Measurements from ENCODE around the gene CAB39. TPM values are rescaled to one million over a fixed set of nuclear protein-coding genes. Genes with fewer than 3 reads are reported as not detected.

The CAB39 gene
- polyA plus RNA-seq, 1 donor from 2014 or later, result 118 TPM

DNA sequence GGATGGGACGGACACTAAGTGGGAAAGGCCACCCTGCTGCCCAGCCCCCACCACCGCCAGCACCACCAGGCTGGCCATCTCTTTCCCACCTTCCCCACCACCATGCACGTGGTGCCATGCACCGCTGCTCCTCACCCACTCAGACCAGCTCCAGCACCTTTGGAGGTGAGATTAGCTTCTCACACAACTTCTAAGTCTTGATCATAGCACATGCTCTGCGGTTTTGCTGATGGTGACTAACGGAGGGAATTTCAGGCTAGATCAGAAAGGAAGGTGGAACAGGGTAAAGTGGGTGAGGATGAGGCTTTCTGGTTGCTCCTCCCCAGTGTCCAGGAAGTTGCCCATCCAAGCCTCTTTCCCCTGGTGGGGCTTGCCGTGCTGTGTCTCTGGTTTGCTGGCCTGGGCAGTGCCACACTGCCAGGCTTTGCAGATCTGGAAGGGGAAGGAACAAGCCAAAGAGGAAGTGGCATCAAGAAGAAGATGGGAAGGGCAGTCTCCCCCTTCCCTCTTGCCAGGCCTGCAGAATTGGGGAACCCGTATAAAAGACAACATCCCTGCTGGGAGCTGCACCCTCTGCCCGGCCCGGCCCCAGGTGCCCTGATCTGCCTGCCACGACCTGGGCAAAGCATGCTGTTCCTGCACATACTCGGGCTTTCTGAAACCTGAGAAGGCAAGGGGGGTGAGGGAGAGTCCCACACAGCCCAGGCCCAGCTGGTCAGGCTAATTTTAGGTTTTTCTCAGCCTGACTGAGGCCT lies 44.3 kb upstream of the CAB39 start:
- H3K27ac ChIP-seq (ENCODE audit: low read length), result no peak overlapping the region

DNA sequence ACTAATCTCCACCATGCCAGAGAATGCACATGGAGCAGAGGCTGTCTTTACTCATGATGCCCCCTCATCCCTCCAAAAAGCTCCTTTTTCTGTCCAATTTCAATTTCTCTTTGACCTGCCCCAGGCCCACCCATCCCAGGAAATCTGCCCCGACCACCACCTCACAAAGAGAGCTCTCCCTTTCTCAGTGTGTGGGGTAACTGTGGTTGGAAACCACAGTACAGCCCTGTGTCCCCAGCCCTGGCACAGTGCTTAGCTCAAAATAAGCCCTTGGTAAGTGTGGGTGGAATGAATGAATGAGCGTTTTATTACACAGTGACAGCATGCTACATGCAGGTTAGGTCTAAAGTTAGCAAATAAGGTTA lies 43.7 kb upstream of the CAB39 start:
- H3K9me2 ChIP-seq (ENCODE audit: insufficient read depth, low read length), result no peaks in the 10 kb centered on the region
- no peak overlapping the region for H3K4me2 ChIP-seq (ENCODE audit: low read length)
- H3K9me3 ChIP-seq (ENCODE audit: low read length), result no peaks in the 10 kb centered on the region
- H3K9ac ChIP-seq (ENCODE audit: low read length), result no peak overlapping the region
- H2AFZ ChIP-seq (ENCODE audit: low read depth, low read length), result no peak overlapping the region
- H3K27me3 ChIP-seq (ENCODE audit: insufficient read depth, low read depth, low read length), result no peaks in the 10 kb centered on the region
- no peaks in the 10 kb centered on the region for H4K20me1 ChIP-seq (ENCODE audit: insufficient read depth)
- no peak for TF ChIP-seq SMC3 (conservative IDR thresholded peaks at IDR 0.05; ENCODE audit: poor library complexity)
- TF ChIP-seq, protein P1, sequence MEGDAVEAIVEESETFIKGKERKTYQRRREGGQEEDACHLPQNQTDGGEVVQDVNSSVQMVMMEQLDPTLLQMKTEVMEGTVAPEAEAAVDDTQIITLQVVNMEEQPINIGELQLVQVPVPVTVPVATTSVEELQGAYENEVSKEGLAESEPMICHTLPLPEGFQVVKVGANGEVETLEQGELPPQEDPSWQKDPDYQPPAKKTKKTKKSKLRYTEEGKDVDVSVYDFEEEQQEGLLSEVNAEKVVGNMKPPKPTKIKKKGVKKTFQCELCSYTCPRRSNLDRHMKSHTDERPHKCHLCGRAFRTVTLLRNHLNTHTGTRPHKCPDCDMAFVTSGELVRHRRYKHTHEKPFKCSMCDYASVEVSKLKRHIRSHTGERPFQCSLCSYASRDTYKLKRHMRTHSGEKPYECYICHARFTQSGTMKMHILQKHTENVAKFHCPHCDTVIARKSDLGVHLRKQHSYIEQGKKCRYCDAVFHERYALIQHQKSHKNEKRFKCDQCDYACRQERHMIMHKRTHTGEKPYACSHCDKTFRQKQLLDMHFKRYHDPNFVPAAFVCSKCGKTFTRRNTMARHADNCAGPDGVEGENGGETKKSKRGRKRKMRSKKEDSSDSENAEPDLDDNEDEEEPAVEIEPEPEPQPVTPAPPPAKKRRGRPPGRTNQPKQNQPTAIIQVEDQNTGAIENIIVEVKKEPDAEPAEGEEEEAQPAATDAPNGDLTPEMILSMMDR (IDR thresholded peaks at IDR 0.05; ENCODE audit: poor library complexity, severe bottlenecking), result no peak
- TF ChIP-seq TAF1 (IDR thresholded peaks at IDR 0.05; ENCODE audit: low read depth), result no peak
- TF ChIP-seq, protein P2, sequence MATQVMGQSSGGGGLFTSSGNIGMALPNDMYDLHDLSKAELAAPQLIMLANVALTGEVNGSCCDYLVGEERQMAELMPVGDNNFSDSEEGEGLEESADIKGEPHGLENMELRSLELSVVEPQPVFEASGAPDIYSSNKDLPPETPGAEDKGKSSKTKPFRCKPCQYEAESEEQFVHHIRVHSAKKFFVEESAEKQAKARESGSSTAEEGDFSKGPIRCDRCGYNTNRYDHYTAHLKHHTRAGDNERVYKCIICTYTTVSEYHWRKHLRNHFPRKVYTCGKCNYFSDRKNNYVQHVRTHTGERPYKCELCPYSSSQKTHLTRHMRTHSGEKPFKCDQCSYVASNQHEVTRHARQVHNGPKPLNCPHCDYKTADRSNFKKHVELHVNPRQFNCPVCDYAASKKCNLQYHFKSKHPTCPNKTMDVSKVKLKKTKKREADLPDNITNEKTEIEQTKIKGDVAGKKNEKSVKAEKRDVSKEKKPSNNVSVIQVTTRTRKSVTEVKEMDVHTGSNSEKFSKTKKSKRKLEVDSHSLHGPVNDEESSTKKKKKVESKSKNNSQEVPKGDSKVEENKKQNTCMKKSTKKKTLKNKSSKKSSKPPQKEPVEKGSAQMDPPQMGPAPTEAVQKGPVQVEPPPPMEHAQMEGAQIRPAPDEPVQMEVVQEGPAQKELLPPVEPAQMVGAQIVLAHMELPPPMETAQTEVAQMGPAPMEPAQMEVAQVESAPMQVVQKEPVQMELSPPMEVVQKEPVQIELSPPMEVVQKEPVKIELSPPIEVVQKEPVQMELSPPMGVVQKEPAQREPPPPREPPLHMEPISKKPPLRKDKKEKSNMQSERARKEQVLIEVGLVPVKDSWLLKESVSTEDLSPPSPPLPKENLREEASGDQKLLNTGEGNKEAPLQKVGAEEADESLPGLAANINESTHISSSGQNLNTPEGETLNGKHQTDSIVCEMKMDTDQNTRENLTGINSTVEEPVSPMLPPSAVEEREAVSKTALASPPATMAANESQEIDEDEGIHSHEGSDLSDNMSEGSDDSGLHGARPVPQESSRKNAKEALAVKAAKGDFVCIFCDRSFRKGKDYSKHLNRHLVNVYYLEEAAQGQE (IDR thresholded peaks at IDR 0.05; ENCODE audit: borderline replicate concordance), result no peak
- no peak for TF ChIP-seq MXI1 (conservative IDR thresholded peaks at IDR 0.05; ENCODE audit: poor library complexity, severe bottlenecking)
- no peak for TF ChIP-seq RAD21 (conservative IDR thresholded peaks at IDR 0.05)
- TF ChIP-seq POLR2AphosphoS5 (IDR thresholded peaks at IDR 0.05), result no peak
- no peak overlapping the region for H3K4me3 ChIP-seq (ENCODE audit: low read length)
- H3K79me2 ChIP-seq (replicated peaks; ENCODE audit: insufficient read depth, low read length), result no peaks in the 10 kb centered on the region
- no peaks in the 10 kb centered on the region for H3F3A ChIP-seq (ENCODE audit: insufficient read depth, low read length, poor library complexity, severe bottlenecking)
- H3K36me3 ChIP-seq (ENCODE audit: insufficient read depth, low read length), result no peaks in the 10 kb centered on the region
- no peak overlapping the region for H3K27ac ChIP-seq (ENCODE audit: low read length)

More for the DNA sequence above, 44.3 kb upstream of the CAB39 start:
- Histone ChIP-seq H2AFZ (ENCODE audit: low read depth, low read length) (no peak overlapping the region), H4K20me1 (ENCODE audit: insufficient read depth) (no peaks in the 10 kb centered on the region), H3K4me2 (ENCODE audit: low read length) (no peak overlapping the region), H3K36me3 (ENCODE audit: insufficient read depth, low read length) (no peaks in the 10 kb centered on the region), H3K79me2 (replicated peaks; ENCODE audit: insufficient read depth, low read length) (no peaks in the 10 kb centered on the region), H3K9me2 (ENCODE audit: insufficient read depth, low read length) (no peaks in the 10 kb centered on the region), H3K4me3 (ENCODE audit: low read length) (no peak overlapping the region), H3K9ac (ENCODE audit: low read length) (no peak overlapping the region), H3K9me3 (ENCODE audit: low read length) (no peaks in the 10 kb centered on the region), H3K27me3 (ENCODE audit: insufficient read depth, low read depth, low read length) (no peaks in the 10 kb centered on the region), H3F3A (ENCODE audit: insufficient read depth, low read length, poor library complexity, severe bottlenecking) (no peaks in the 10 kb centered on the region)
- TF ChIP-seq EP300 (conservative IDR thresholded peaks at IDR 0.05; ENCODE audit: poor library complexity, severe bottlenecking) (no peak), RAD21 (conservative IDR thresholded peaks at IDR 0.05) (no peak), POLR2AphosphoS5 (IDR thresholded peaks at IDR 0.05) (no peak)

Data from neural cell (in vitro differentiated cells).